SK-N-SH (cell line): Measurements from ENCODE around the gene UQCR11.

Experiments used
- CHD2 ChIP-seq: fragments of 150-350 bp; IDR thresholded peaks from 2 replicates; pipeline ENCODE4 v1.6.1; 2018; ENCODE audit warnings: low read length; ENCODE audit not compliant: partially characterized antibody
- EP300 ChIP-seq, 2 experiments: IDR thresholded peaks; 2 replicates each; pipeline versions ENCODE4 v1.4.0 to v1.6.1; 2012; ENCODE audit warnings: borderline replicate concordance in 1 of 2, low read depth in 1 of 2, low read length in 1 of 2
- EZH2phosphoT487 ChIP-seq: fragments of 200-600 bp; sonication (generic); IDR thresholded peaks from 2 replicates; pipeline ENCODE4 v1.6.1; 2017; ENCODE audit warnings: low read depth, mixed run types, mild to moderate bottlenecking, antibody characterized with exemption, moderate library complexity, borderline replicate concordance
- RFX5 ChIP-seq: IDR thresholded peaks from 2 replicates; pipeline ENCODE4 v1.6.1; 2012; ENCODE audit warnings: mild to moderate bottlenecking, improper control_type of control experiment, low read length
- TAF1 ChIP-seq: IDR thresholded peaks from 2 replicates; pipeline ENCODE4 v1.6.1; 2012; ENCODE audit warnings: low read depth, mild to moderate bottlenecking, low read length, moderate library complexity, borderline replicate concordance
- TF ChIP-seq, protein P1 (sequence below): fragments of 200-600 bp; sonication (generic); IDR thresholded peaks from 2 replicates; pipeline ENCODE4 v1.6.1; 2017; ENCODE audit warnings: antibody characterized with exemption, mild to moderate bottlenecking, moderate library complexity
- TF ChIP-seq, protein P2 (sequence below): IDR thresholded peaks from 2 replicates; pipeline ENCODE4 v1.6.1; 2012; ENCODE audit warnings: mild to moderate bottlenecking, low read depth, low read length, moderate library complexity
- TF ChIP-seq, protein P3 (sequence below): IDR thresholded peaks from 2 replicates; pipeline ENCODE4; 2012
- TF ChIP-seq, protein P4 (sequence below): fragments of 150-350 bp; IDR thresholded peaks from 2 replicates; pipeline ENCODE4 v1.6.1; 2017; ENCODE audit warnings: antibody characterized with exemption, low read length, low read depth, borderline replicate concordance

DNA sequence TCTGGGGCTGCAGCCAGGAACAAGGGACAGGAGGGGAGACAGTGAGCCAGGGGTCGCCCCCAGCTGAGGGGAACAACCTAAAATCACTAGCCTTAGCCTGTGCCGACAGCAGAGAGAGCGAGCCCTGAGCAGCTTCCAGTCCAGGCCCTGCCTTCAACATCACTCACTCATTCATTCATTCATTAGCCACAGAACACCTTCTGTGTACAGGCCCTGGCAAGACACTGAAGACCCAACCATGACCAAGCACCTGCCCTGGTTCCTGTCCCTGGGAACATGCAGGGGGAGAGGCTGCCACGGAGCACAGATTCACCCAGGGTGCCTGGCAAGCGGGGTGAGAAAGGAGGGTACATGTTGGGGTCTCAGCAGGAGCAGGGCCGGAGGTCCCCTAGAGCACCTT lies 42.0 kb downstream of the UQCR11 start:
- TF ChIP-seq, protein P1, sequence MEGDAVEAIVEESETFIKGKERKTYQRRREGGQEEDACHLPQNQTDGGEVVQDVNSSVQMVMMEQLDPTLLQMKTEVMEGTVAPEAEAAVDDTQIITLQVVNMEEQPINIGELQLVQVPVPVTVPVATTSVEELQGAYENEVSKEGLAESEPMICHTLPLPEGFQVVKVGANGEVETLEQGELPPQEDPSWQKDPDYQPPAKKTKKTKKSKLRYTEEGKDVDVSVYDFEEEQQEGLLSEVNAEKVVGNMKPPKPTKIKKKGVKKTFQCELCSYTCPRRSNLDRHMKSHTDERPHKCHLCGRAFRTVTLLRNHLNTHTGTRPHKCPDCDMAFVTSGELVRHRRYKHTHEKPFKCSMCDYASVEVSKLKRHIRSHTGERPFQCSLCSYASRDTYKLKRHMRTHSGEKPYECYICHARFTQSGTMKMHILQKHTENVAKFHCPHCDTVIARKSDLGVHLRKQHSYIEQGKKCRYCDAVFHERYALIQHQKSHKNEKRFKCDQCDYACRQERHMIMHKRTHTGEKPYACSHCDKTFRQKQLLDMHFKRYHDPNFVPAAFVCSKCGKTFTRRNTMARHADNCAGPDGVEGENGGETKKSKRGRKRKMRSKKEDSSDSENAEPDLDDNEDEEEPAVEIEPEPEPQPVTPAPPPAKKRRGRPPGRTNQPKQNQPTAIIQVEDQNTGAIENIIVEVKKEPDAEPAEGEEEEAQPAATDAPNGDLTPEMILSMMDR = no peak
- TF ChIP-seq EZH2phosphoT487 (no peak), CHD2 (no peak), TAF1 (no peak), RFX5 (no peak), EP300 (IDR thresholded peaks at IDR 0.05; ENCODE audit: borderline replicate concordance in 1 of 2, low read depth in 1 of 2, low read length in 1 of 2) (no peak)
- TF ChIP-seq, protein P2, sequence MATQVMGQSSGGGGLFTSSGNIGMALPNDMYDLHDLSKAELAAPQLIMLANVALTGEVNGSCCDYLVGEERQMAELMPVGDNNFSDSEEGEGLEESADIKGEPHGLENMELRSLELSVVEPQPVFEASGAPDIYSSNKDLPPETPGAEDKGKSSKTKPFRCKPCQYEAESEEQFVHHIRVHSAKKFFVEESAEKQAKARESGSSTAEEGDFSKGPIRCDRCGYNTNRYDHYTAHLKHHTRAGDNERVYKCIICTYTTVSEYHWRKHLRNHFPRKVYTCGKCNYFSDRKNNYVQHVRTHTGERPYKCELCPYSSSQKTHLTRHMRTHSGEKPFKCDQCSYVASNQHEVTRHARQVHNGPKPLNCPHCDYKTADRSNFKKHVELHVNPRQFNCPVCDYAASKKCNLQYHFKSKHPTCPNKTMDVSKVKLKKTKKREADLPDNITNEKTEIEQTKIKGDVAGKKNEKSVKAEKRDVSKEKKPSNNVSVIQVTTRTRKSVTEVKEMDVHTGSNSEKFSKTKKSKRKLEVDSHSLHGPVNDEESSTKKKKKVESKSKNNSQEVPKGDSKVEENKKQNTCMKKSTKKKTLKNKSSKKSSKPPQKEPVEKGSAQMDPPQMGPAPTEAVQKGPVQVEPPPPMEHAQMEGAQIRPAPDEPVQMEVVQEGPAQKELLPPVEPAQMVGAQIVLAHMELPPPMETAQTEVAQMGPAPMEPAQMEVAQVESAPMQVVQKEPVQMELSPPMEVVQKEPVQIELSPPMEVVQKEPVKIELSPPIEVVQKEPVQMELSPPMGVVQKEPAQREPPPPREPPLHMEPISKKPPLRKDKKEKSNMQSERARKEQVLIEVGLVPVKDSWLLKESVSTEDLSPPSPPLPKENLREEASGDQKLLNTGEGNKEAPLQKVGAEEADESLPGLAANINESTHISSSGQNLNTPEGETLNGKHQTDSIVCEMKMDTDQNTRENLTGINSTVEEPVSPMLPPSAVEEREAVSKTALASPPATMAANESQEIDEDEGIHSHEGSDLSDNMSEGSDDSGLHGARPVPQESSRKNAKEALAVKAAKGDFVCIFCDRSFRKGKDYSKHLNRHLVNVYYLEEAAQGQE = no peak
- TF ChIP-seq, protein P3, sequence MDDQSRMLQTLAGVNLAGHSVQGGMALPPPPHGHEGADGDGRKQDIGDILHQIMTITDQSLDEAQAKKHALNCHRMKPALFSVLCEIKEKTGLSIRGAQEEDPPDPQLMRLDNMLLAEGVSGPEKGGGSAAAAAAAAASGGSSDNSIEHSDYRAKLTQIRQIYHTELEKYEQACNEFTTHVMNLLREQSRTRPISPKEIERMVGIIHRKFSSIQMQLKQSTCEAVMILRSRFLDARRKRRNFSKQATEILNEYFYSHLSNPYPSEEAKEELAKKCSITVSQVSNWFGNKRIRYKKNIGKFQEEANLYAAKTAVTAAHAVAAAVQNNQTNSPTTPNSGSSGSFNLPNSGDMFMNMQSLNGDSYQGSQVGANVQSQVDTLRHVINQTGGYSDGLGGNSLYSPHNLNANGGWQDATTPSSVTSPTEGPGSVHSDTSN = no peak
- TF ChIP-seq, protein P4, sequence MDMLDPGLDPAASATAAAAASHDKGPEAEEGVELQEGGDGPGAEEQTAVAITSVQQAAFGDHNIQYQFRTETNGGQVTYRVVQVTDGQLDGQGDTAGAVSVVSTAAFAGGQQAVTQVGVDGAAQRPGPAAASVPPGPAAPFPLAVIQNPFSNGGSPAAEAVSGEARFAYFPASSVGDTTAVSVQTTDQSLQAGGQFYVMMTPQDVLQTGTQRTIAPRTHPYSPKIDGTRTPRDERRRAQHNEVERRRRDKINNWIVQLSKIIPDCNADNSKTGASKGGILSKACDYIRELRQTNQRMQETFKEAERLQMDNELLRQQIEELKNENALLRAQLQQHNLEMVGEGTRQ = no peak
